ENCODE measurements around the gene ANKRD44. TPM values are rescaled to one million over a fixed set of nuclear protein-coding genes. Genes with fewer than 3 reads are reported as not detected.

ANKRD44 gene
- total RNA-seq, 1 donor from 2014 or later, result 12.0 TPM

DNA sequence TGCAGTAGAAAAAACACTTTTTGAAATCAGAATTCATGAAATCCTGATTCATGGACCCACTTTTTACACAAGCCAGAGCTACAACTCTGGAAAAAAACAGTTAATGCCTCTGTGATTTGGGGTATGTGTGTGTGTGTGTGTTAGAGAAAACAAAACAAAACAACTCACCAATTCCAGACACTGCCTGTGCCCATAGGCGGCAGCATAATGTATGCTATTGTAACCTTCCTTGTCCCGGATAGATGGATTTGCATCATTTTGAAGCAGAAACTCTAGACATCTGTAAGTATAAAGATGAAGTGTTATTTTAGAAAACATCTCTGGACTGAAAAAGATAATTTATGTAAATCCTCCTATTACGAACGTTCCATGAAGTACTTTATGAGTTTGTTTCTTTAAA, 232.0 kb downstream of the ANKRD44 start:
- DNase-seq, result no peak
- H3K27me3 Mint-ChIP-seq (ENCODE audit: unreplicated experiment), result no peaks in the 10 kb centered on the region

DNA sequence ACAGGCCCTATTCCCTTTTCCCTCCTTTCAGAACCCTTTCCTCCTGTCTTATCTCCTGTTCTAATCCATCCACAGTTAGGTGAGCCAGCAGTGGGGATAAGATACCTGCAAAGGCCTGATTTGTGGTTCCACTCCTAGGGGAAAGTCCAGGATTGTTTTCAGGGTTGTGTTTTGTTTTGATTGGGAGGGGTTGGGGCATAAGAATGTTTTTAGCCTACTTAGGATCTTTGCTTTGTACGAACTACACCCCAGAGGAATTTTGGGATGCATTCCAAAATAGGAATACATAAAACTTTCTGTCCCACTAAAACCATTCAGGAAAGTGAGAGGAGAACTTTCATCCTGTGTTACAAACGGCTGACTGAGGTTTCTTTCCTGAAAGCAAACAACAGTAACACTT, 233.2 kb downstream of the ANKRD44 start:
- H3K4me3 Mint-ChIP-seq (ENCODE audit: unreplicated experiment), result no peak overlapping the region

More for the DNA sequence above, 232.0 kb downstream of the ANKRD44 start:
- Mint-ChIP-seq H3K36me3 (ENCODE audit: unreplicated experiment) (peaks cover 5% of the 10 kb centered on the region), H3K4me3 (ENCODE audit: unreplicated experiment) (no peak overlapping the region), H3K9me3 (ENCODE audit: unreplicated experiment) (no peaks in the 10 kb centered on the region), H3K4me1 (ENCODE audit: low read depth, unreplicated experiment) (peaks cover 18% of the 10 kb centered on the region), H3K27ac (ENCODE audit: unreplicated experiment) (peak overlapping the region; percentile 3)
- no peak for TF ChIP-seq CTCF (IDR thresholded peaks at IDR 0.05; ENCODE audit: partially characterized antibody, unreplicated experiment)

DNA sequence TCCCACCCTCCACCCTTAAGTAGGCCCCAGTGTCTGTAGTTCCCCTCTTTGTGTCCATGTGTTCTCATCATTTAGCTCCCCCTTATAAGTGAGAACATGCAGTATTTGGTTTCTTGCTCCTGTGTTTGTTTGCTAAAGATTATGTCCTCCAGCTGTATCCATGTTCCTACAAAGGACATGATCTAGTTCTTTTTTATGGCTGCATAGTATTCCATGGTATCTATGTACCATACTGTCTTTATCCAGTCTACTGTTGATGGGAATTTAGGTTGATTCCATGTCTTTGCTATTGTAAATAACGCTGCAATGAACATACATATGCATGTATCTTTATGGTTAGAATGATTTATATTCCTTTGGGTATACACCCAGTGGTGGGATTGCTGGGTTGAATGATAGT, 233.9 kb downstream of the ANKRD44 start:
- DNase-seq, result no peak
- no peak for TF ChIP-seq CTCF (IDR thresholded peaks at IDR 0.05; ENCODE audit: partially characterized antibody, unreplicated experiment)
- Mint-ChIP-seq H3K27me3 (ENCODE audit: unreplicated experiment) (no peaks in the 10 kb centered on the region), H3K9me3 (ENCODE audit: unreplicated experiment) (no peaks in the 10 kb centered on the region), H3K4me1 (ENCODE audit: low read depth, unreplicated experiment) (peaks cover 18% of the 10 kb centered on the region), H3K27ac (ENCODE audit: unreplicated experiment) (no peak overlapping the region), H3K36me3 (ENCODE audit: unreplicated experiment) (peaks cover 5% of the 10 kb centered on the region), H3K4me3 (ENCODE audit: unreplicated experiment) (no peak overlapping the region)

More for the DNA sequence above, 233.2 kb downstream of the ANKRD44 start:
- Mint-ChIP-seq H3K27ac (ENCODE audit: unreplicated experiment) (no peak overlapping the region), H3K9me3 (ENCODE audit: unreplicated experiment) (no peaks in the 10 kb centered on the region), H3K27me3 (ENCODE audit: unreplicated experiment) (no peaks in the 10 kb centered on the region), H3K4me1 (ENCODE audit: low read depth, unreplicated experiment) (peaks cover 18% of the 10 kb centered on the region), H3K36me3 (ENCODE audit: unreplicated experiment) (peaks cover 5% of the 10 kb centered on the region)
- DNase-seq, result no peak
- no peak for TF ChIP-seq CTCF (IDR thresholded peaks at IDR 0.05; ENCODE audit: partially characterized antibody, unreplicated experiment)

DNA sequence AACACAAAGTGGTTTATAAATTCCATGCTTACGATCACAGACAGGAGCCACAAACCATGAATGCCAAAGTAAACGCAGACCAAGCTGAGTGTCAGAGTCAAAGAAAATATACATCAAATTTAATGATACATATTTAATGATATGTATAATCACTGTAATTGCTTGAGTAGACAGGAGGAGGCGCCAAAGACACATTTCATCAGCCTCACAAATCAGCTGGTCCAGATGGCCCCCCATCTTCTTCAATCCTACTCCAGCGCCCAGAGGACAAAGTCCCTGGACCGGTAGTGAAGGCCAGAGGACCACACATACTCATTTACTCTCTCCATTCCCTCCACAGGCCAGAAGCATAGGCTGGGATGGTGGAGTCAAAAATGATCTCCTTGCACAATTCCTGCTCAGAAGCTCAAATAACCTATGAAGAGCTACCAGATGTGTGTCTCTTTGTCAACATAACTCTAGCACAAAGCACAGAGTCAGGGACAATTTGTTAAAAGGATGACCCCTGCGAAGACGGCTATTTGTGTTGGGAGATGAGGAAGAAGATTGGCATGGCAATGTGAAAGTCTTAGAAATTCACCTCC, 234.7 kb downstream of the ANKRD44 start:
- peak; percentile 71 for TF ChIP-seq CTCF (IDR thresholded peaks at IDR 0.05; ENCODE audit: partially characterized antibody, unreplicated experiment)
- Mint-ChIP-seq H3K4me1 (ENCODE audit: low read depth, unreplicated experiment) (peaks cover 18% of the 10 kb centered on the region), H3K36me3 (ENCODE audit: unreplicated experiment) (peaks cover 5% of the 10 kb centered on the region), H3K9me3 (ENCODE audit: unreplicated experiment) (no peaks in the 10 kb centered on the region), H3K27me3 (ENCODE audit: unreplicated experiment) (no peaks in the 10 kb centered on the region), H3K27ac (ENCODE audit: unreplicated experiment) (no peak overlapping the region), H3K4me3 (ENCODE audit: unreplicated experiment) (no peak overlapping the region)
- no peak for DNase-seq

GRCh38 chr2:197075281-197075680, 235.3 kb downstream of the ANKRD44 start:
- Mint-ChIP-seq H3K4me3 (ENCODE audit: unreplicated experiment) (no peak overlapping the region), H3K27ac (ENCODE audit: unreplicated experiment) (no peak overlapping the region), H3K27me3 (ENCODE audit: unreplicated experiment) (no peaks in the 10 kb centered on the region), H3K9me3 (ENCODE audit: unreplicated experiment) (no peaks in the 10 kb centered on the region), H3K4me1 (ENCODE audit: low read depth, unreplicated experiment) (peaks cover 12% of the 10 kb centered on the region), H3K36me3 (ENCODE audit: unreplicated experiment) (peaks cover 5% of the 10 kb centered on the region)
- DNase-seq, result no peak
- TF ChIP-seq CTCF (IDR thresholded peaks at IDR 0.05; ENCODE audit: partially characterized antibody, unreplicated experiment), result no peak
